ENCODE data around the gene PLAAT1.

Gene PLAAT1

GRCh38 chr3:193305356-193305755, 64.3 kb downstream of the PLAAT1 start:
- ChIA-PET POLR2A (no interaction called here), CTCF (no interaction called here)
- no peak for DNase-seq (ENCODE audit: extremely low spot score)
- TF ChIP-seq, protein P1, sequence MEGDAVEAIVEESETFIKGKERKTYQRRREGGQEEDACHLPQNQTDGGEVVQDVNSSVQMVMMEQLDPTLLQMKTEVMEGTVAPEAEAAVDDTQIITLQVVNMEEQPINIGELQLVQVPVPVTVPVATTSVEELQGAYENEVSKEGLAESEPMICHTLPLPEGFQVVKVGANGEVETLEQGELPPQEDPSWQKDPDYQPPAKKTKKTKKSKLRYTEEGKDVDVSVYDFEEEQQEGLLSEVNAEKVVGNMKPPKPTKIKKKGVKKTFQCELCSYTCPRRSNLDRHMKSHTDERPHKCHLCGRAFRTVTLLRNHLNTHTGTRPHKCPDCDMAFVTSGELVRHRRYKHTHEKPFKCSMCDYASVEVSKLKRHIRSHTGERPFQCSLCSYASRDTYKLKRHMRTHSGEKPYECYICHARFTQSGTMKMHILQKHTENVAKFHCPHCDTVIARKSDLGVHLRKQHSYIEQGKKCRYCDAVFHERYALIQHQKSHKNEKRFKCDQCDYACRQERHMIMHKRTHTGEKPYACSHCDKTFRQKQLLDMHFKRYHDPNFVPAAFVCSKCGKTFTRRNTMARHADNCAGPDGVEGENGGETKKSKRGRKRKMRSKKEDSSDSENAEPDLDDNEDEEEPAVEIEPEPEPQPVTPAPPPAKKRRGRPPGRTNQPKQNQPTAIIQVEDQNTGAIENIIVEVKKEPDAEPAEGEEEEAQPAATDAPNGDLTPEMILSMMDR (IDR thresholded peaks at IDR 0.05; ENCODE audit: control extremely low read depth, extremely low read depth, low read depth, missing control alignments): no peak

GRCh38 chr3:193310914-193311723, 70.1 kb downstream of the PLAAT1 start:
- CTCF ChIA-PET: interaction anchor here (1.2 kb wide), 1 partner anchor 10 kb away, joined by 3 read pairs; no protein-coding TSS in a partner anchor
- TF ChIP-seq, protein P1 (IDR thresholded peaks at IDR 0.05; ENCODE audit: control extremely low read depth, extremely low read depth, low read depth, missing control alignments): no peak
- POLR2A ChIA-PET: no interaction called here
- DNase-seq (ENCODE audit: extremely low spot score): no peak

GRCh38 chr3:193313061-193313958, 72.3 kb downstream of the PLAAT1 start:
- POLR2A ChIA-PET: interaction anchor here (0.7 kb wide), 1 partner anchor 35 kb away, joined by 3 read pairs; no protein-coding TSS in a partner anchor
- TF ChIP-seq, protein P1 (IDR thresholded peaks at IDR 0.05; ENCODE audit: control extremely low read depth, extremely low read depth, low read depth, missing control alignments): no peak
- DNase-seq (ENCODE audit: extremely low spot score): no peak
- CTCF ChIA-PET: interaction anchor here (0.9 kb wide), 1 partner anchor 11 kb away, joined by 4 read pairs; no protein-coding TSS in a partner anchor

GRCh38 chr3:193314161-193314560, 73.1 kb downstream of the PLAAT1 start:
- CTCF ChIA-PET: interaction anchor here (1.0 kb wide), 1 partner anchor 11 kb away, joined by 4 read pairs; no protein-coding TSS in a partner anchor
- POLR2A ChIA-PET: no interaction called here

DNA sequence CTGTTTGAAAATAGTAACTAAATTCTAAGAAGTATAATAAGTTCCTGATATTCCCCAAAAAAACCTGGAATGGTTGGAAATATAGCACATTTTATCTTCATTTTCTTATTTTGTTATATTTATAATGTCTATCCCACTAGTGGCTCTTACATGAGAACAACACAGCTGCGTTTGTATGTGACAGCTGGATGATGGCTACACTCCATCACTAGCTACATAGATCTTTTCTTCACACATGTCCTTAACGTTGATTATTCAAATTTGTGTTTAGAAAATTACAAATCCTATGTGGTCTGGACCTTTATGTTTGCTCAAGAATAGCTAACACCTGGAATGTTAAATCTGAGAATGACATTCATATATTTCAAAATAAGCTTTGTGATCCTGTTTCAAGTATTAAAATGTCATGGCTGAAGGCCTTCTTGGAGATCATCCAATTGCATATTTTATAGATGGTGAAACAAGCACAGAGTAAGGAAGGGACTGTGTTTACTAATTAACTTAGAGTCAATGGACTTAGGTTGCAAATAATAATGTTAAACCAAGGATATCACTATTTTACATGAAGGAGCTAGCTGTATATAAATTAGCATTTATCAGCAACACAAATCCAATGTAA, 76.8 kb downstream of the PLAAT1 start:
- ChIA-PET CTCF (interaction anchor here (1.0 to 1.7 kb wide), 2 partner anchors 9 to 10 kb away, joined by 3 read pairs; no protein-coding TSS in a partner anchor), POLR2A (no interaction called here)
- TF ChIP-seq, protein P1 (IDR thresholded peaks at IDR 0.05; ENCODE audit: control extremely low read depth, extremely low read depth, low read depth, missing control alignments): no peak
- no peak for DNase-seq (ENCODE audit: extremely low spot score)

More at GRCh38 chr3:193314161-193314560, 73.1 kb downstream of the PLAAT1 start:
- TF ChIP-seq, protein P1 (IDR thresholded peaks at IDR 0.05; ENCODE audit: control extremely low read depth, extremely low read depth, low read depth, missing control alignments): no peak
- DNase-seq (ENCODE audit: extremely low spot score): no peak
